Omental fat pad (tissue), 4 donors: ENCODE results near the gene BLMH. TPM values are rescaled to one million over a fixed set of nuclear protein-coding genes. Genes with fewer than 3 reads are reported as not detected.

ENCODE experiments used
- ATAC-seq: fragments of 150-250 bp; one replicate; pipeline ENCODE4 v1.9.1; 2016; ENCODE audit warnings: mild to moderate bottlenecking, moderate library complexity; ENCODE audit not compliant: low FRiP score
- DNase-seq: peaks from one replicate; pipeline ENCODE4 v3.0.0-alpha.2; 2019; ENCODE audit warnings: low spot score
- total RNA-seq, 4 donors: library from RNA; depleted of rRNA; stranded (reverse); fragments of >200 nt; gene quantifications; one replicate each; pipeline ENCODE4 v1.1.0, GENCODE V29; 2016
- TF ChIP-seq, protein P1 (sequence below), 3 donors: fragments of 450-650 bp; IDR thresholded peaks; one replicate each; pipeline ENCODE4 v1.5.1; 2016 to 2017; ENCODE audit warnings: antibody characterized with exemption in 3 of 3, mild to moderate bottlenecking in 3 of 3, moderate library complexity in 2 of 3

BLMH gene
- total RNA-seq, 4 donors from 2014 or later, result 19.1 to 33.9 (median 28.3) TPM

DNA sequence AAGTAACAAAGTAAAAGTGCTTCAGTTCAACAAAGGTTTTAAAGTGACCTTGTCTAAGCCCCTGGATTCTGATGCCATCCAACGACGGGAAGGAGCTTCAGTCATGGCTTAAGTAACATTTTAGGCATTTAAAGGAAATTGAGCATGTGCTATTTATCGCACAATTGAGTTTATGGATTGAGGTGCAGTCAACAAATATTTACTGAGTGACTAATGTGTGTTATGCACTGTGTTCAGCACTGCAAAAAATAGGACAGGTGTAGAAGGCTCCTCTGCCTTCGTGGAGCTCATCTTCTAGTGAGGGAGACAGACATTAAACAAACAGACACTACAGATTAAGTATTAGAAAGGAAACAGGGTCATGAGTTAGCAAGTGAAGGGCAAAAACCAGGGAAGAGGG lies 29.6 kb upstream of the BLMH start:
- TF ChIP-seq, protein P1, sequence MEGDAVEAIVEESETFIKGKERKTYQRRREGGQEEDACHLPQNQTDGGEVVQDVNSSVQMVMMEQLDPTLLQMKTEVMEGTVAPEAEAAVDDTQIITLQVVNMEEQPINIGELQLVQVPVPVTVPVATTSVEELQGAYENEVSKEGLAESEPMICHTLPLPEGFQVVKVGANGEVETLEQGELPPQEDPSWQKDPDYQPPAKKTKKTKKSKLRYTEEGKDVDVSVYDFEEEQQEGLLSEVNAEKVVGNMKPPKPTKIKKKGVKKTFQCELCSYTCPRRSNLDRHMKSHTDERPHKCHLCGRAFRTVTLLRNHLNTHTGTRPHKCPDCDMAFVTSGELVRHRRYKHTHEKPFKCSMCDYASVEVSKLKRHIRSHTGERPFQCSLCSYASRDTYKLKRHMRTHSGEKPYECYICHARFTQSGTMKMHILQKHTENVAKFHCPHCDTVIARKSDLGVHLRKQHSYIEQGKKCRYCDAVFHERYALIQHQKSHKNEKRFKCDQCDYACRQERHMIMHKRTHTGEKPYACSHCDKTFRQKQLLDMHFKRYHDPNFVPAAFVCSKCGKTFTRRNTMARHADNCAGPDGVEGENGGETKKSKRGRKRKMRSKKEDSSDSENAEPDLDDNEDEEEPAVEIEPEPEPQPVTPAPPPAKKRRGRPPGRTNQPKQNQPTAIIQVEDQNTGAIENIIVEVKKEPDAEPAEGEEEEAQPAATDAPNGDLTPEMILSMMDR (IDR thresholded peaks at IDR 0.05), result no peak
- DNase-seq (no peak), ATAC-seq (no peak)

DNA sequence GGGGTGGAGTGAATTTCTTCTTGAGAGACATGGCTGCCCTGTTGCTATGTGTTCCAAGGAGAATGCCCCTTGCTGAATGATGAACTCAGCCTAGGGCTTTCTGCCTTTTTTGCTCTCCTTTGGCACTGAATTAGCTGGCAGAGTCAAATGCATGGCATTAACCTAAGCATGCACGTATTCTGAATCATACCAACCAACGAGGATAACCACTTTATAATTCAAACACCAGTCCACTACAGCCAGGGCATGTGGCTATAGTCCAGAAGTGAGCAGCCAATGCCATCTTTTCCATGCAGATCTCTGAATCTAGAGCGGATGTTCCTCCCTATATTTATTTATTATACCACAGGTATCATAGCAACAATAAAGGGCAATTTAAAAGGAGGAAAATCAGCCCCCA lies 26.4 kb upstream of the BLMH start:
- DNase-seq (no peak), ATAC-seq (peak; percentile 48)
- TF ChIP-seq, protein P1 (IDR thresholded peaks at IDR 0.05), result no peak

DNA sequence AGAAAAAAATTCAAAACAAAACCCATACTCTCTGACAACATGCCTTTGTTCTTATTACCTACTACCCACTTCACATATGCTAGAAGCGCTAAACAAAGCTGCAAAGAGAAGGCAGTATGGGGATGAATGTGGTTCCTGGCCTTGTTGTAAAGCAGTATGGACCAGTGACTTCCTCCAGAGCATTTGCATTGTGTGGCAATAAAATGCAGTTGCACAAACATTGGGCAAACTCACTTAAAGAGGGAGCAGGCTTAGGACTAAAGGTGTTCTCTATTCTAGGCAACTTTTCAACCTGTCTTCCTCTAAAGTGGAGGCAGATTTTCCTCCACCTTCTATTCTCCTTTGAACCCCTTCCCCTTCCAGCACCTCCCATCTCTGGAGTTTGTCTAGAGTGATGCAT lies 25.0 kb upstream of the BLMH start:
- TF ChIP-seq, protein P1 (IDR thresholded peaks at IDR 0.05), result no peak
- DNase-seq (no peak), ATAC-seq (no peak)

DNA sequence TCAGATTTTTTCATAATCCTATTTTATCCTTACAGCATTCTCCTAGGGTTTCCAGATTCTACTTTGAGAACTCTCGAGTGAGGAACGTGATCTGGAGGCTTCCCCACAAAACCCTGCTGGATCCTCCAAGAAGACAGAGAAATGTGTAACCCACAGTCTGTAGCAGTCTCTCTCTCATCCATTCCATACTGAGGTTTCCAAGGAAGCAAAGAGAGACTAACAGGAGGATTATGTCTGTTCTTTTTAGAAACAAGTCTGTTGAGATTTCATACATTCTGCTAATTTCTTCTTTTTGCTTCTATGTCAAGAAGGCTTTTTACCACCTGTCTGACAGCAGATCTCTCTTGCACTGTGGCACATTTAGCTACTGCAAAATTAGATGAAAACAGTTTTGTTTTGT lies 23.4 kb upstream of the BLMH start:
- TF ChIP-seq, protein P1 (IDR thresholded peaks at IDR 0.05), result no peak
- DNase-seq, result no peak
- ATAC-seq, result no peak

DNA sequence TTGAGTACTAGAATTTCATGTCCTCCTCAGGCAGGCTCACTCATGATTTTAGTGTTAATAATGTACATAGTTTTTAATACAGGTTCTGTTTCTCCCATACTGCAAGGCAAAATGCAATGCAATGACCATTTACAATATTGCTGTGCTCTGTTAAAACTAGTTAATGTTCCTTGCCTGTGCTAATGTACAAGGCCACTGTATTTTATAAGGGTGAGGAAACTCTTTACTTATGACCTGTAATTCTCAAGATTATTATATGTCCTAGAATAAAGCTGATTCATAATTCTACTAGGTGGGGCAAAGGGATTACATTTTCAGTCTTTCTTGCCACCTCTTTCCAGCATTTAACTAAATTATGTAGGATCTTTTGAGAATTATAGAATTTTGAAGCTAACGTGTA lies 22.7 kb upstream of the BLMH start:
- DNase-seq (no peak), ATAC-seq (no peak)
- TF ChIP-seq, protein P1 (IDR thresholded peaks at IDR 0.05), result no peak

DNA sequence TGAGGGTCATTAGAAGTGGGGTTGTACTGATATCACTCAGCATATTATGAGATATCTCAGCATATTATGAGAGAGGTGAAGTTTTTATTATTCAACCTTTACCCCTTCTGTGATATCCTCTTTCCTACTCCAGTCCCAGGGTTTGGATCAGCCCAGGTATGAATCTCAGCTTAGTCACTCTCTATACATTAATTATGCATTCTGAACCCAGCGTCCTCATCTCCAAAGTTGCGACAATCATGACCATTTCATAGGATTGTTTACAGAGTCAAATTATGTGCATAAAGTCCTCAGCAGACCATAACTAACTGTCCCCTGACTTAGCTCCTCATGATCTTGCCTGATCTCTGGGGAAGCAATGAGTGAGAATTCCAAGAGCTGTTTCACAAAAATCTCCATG lies 20.5 kb upstream of the BLMH start:
- DNase-seq, result no peak
- TF ChIP-seq, protein P1 (IDR thresholded peaks at IDR 0.05), result no peak
- no peak for ATAC-seq

DNA sequence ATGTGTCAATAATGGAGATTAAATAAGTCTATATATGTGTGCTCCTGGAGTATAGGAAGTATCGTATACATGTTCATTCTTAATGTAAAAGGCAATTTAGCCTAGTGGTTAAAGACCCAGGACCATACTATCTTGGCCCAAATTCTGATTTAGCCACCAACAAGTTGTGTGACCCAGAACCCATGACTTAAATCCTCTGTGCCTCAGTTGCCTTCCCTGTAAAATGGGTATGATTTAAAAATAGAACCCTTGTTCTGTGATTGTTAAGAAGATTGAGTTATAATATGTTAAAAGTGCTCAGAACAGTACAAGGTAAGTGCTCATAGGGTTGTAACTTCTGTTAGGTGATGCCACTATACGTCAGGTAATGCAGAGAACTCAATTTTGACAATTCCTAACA lies 18.8 kb upstream of the BLMH start:
- TF ChIP-seq, protein P1 (IDR thresholded peaks at IDR 0.05), result no peak
- no peak for ATAC-seq

More for the DNA sequence above, 18.8 kb upstream of the BLMH start:
- no peak for DNase-seq
